ENCODE measurements around the gene RBMS2. TPM values are rescaled to one million over a fixed set of nuclear protein-coding genes. Genes with fewer than 3 reads are reported as not detected.

RBMS2 gene
- total RNA-seq, 1 experiment from 2014 or later = 18.2 TPM

- no peak for ATAC-seq
- no TSS peak for BruUV-seq (replicated peaks)
- DNase-seq (ENCODE audit: low read depth, low spot score) = no peak
- TF ChIP-seq, protein P1, sequence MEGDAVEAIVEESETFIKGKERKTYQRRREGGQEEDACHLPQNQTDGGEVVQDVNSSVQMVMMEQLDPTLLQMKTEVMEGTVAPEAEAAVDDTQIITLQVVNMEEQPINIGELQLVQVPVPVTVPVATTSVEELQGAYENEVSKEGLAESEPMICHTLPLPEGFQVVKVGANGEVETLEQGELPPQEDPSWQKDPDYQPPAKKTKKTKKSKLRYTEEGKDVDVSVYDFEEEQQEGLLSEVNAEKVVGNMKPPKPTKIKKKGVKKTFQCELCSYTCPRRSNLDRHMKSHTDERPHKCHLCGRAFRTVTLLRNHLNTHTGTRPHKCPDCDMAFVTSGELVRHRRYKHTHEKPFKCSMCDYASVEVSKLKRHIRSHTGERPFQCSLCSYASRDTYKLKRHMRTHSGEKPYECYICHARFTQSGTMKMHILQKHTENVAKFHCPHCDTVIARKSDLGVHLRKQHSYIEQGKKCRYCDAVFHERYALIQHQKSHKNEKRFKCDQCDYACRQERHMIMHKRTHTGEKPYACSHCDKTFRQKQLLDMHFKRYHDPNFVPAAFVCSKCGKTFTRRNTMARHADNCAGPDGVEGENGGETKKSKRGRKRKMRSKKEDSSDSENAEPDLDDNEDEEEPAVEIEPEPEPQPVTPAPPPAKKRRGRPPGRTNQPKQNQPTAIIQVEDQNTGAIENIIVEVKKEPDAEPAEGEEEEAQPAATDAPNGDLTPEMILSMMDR (IDR thresholded peaks at IDR 0.05) = no peak
- TF ChIP-seq TCF7L2 (IDR thresholded peaks at IDR 0.05; ENCODE audit: low read depth, low read length) (no peak), POLR2AphosphoS5 (IDR thresholded peaks at IDR 0.05; ENCODE audit: low read depth, low read length) (no peak), REST (IDR thresholded peaks at IDR 0.05; ENCODE audit: insufficient read depth in 1 of 2, low read depth in 2 of 2, low read length in 1 of 2) (no peak)
- Histone ChIP-seq H3K9me3 (ENCODE audit: control insufficient read depth, insufficient read depth, low read depth, low read length) (no peaks in the 10 kb centered on the region), H3K36me3 (ENCODE audit: control insufficient read depth, insufficient read depth, low read length) (no peaks in the 10 kb centered on the region; the same call in 1 of the 2 replicates), H3K27me3 (ENCODE audit: control insufficient read depth, insufficient read depth, low read length) (no peaks in the 10 kb centered on the region), H3K4me1 (ENCODE audit: control insufficient read depth, insufficient read depth, low read length) (0 out of 2 replicates have a peak, but pooled peaks cover 4% of the 10 kb centered on the region), H3K27ac (ENCODE audit: low read length) (no peak overlapping the region), H3K4me3 (ENCODE audit: low read depth in 2 of 2, low read length in 2 of 2) (no peak overlapping the region)
- ChIA-PET CTCF (no interaction called here), POLR2A (interaction anchor here (0.6 kb wide), 1 partner anchor 14 kb away, joined by 7 read pairs; no protein-coding TSS in a partner anchor)
- intact Hi-C loops (cut with micrococcal nuclease; ENCODE audit: unreplicated experiment) = loop anchor here (2.0 kb wide), 1 partner anchor 52 kb away; no protein-coding TSS in a partner anchor
- in situ Hi-C loops (cut with HindIII; ENCODE audit: low pct_unique_long_range_greater_than_20kb, low sequenced_read_pairs) = no loop called here
These were observed 1.1 kb upstream of the RBMS2 start for GRCh38 chr12:56520506-56520905.

GRCh38 chr12:56521209-56521589 lies 421 bp upstream of the RBMS2 start:
- CTCF ChIA-PET = interaction anchor here (0.5 to 0.7 kb wide), 6 partner anchors 21 to 332 kb away, joined by 3 to 8 read pairs (median 5); partner anchors contain the start of gene SMARCC2
- TF ChIP-seq POLR2AphosphoS5 (IDR thresholded peaks at IDR 0.05; ENCODE audit: low read depth, low read length) (no peak), TCF7L2 (IDR thresholded peaks at IDR 0.05; ENCODE audit: low read depth, low read length) (no peak), REST (IDR thresholded peaks at IDR 0.05; ENCODE audit: insufficient read depth in 1 of 2, low read depth in 2 of 2, low read length in 1 of 2) (no peak), SIN3A (IDR thresholded peaks at IDR 0.05; ENCODE audit: borderline replicate concordance, insufficient read depth, low read depth, low read length) (no peak)
- TF ChIP-seq, protein P1 (IDR thresholded peaks at IDR 0.05) = no peak
- no peak for ATAC-seq
- in situ Hi-C loops (cut with HindIII; ENCODE audit: low pct_unique_long_range_greater_than_20kb, low sequenced_read_pairs) (no loop called here), intact Hi-C loops (cut with micrococcal nuclease; ENCODE audit: unreplicated experiment) (loop anchor here (2.0 kb wide), 1 partner anchor 52 kb away; no protein-coding TSS in a partner anchor)
- no peak for DNase-seq (ENCODE audit: low read depth, low spot score)
- Histone ChIP-seq H3K4me1 (ENCODE audit: control insufficient read depth, insufficient read depth, low read length) (peaks cover 4% of the 10 kb centered on the region; the same call in 1 of the 2 replicates), H3K27ac (ENCODE audit: low read length) (peak overlapping the region; percentile 83; the same call in 1 of the 2 replicates), H3K4me3 (ENCODE audit: low read depth in 2 of 2, low read length in 2 of 2) (peak overlapping the region; percentile 55 to 77), H3K9me3 (ENCODE audit: control insufficient read depth, insufficient read depth, low read depth, low read length) (no peaks in the 10 kb centered on the region), H3K27me3 (ENCODE audit: control insufficient read depth, insufficient read depth, low read length) (no peaks in the 10 kb centered on the region), H3K36me3 (ENCODE audit: control insufficient read depth, insufficient read depth, low read length) (no peaks in the 10 kb centered on the region; the same call in 1 of the 2 replicates)
- POLR2A ChIA-PET = interaction anchor here (0.6 kb wide), 3 partner anchors 15 to 1580 kb away, joined by 4 to 16 read pairs (median 7); no protein-coding TSS in a partner anchor
- BruUV-seq (replicated peaks) = no TSS peak

Measured in Panc1 (cell line).